ENCODE measurements around the gene WDR4.

WDR4 gene

GRCh38 chr21:42873096-42873495 lies 6.2 kb downstream of the WDR4 start:
- no peak for DNase-seq

- DNase-seq: no peak
Observed at GRCh38 chr21:42868196-42868595, 11.1 kb downstream of the WDR4 start.

- DNase-seq: no peak
Observed at GRCh38 chr21:42865776-42866160, 13.6 kb downstream of the WDR4 start.

GRCh38 chr21:42864815-42865775 lies 14.2 kb downstream of the WDR4 start:
- no peak for DNase-seq

- DNase-seq: no peak
Observed at GRCh38 chr21:42864286-42864685, 15.1 kb downstream of the WDR4 start.

- DNase-seq: no peak
Observed at GRCh38 chr21:42863504-42863870, 15.9 kb downstream of the WDR4 start.

- DNase-seq: no peak
Observed at GRCh38 chr21:42862774-42863503, 16.4 kb downstream of the WDR4 start.

GRCh38 chr21:42861848-42862400 lies 17.4 kb downstream of the WDR4 start:
- no peak for DNase-seq

GRCh38 chr21:42861311-42861847 lies 18.0 kb downstream of the WDR4 start:
- DNase-seq: no peak

- no peak for DNase-seq
Observed at GRCh38 chr21:42860345-42860744, 19.0 kb downstream of the WDR4 start.

- no peak for DNase-seq
Observed at GRCh38 chr21:42859891-42860230, 19.5 kb downstream of the WDR4 start.

- no peak for DNase-seq
Observed at GRCh38 chr21:42858957-42859890, 20.1 kb downstream of the WDR4 start.

- no peak for DNase-seq
Observed at GRCh38 chr21:42858185-42858847, 21.0 kb downstream of the WDR4 start.

- DNase-seq: no peak
Observed at GRCh38 chr21:42857216-42857615, 22.1 kb downstream of the WDR4 start.

GRCh38 chr21:42855937-42856335 lies 23.4 kb downstream of the WDR4 start:
- DNase-seq: no peak

GRCh38 chr21:42855171-42855936 lies 24.0 kb downstream of the WDR4 start:
- DNase-seq: no peak

- no peak for DNase-seq
Observed at GRCh38 chr21:42854246-42855010, 24.9 kb downstream of the WDR4 start.

GRCh38 chr21:42853621-42854020 lies 25.7 kb downstream of the WDR4 start:
- no peak for DNase-seq

GRCh38 chr21:42852925-42853570 lies 26.3 kb downstream of the WDR4 start:
- no peak for DNase-seq
